Subcutaneous abdominal adipose tissue (tissue), 5 donors: ENCODE results near the gene TNFRSF19.
"Not testable (repeated sequence)": the region's sequence is repeated elsewhere in the genome, so short reads cannot be mapped to it uniquely, and the experiment has no call there.

Experiments
- H3K27ac ChIP-seq: one replicate; pipeline ENCODE4 v1.7.0; 2013; ENCODE audit warnings: low read depth, mild to moderate bottlenecking, inconsistent platforms, low read length, moderate library complexity
- H3K27me3 ChIP-seq, 5 donors: one replicate each; pipeline ENCODE4 v1.7.0; 2013; ENCODE audit warnings: low read length in 5 of 5, inconsistent platforms in 1 of 5; ENCODE audit not compliant: control insufficient read depth in 5 of 5, insufficient read depth in 4 of 5
- H3K36me3 ChIP-seq, 5 donors: one replicate each; pipeline ENCODE4 v1.7.0; 2013; ENCODE audit warnings: low read length in 5 of 5; ENCODE audit not compliant: control insufficient read depth in 5 of 5, insufficient read depth in 5 of 5
- H3K4me1 ChIP-seq, 5 donors: one replicate each; pipeline ENCODE4 v1.7.0; 2013; ENCODE audit warnings: low read length in 5 of 5, mild to moderate bottlenecking in 3 of 5, moderate library complexity in 1 of 5; ENCODE audit not compliant: control insufficient read depth in 5 of 5, insufficient read depth in 5 of 5
- H3K4me3 ChIP-seq, 5 donors: one replicate each; pipeline ENCODE4 v1.7.0; 2013; ENCODE audit warnings: low read length in 5 of 5, low read depth in 1 of 5
- H3K9ac ChIP-seq, 5 donors: one replicate each; pipeline ENCODE4 v1.7.0; 2013; ENCODE audit warnings: low read length in 5 of 5, mild to moderate bottlenecking in 4 of 5, moderate library complexity in 3 of 5
- H3K9me3 ChIP-seq, 5 donors: one replicate each; pipeline ENCODE4 v1.7.0; 2013; ENCODE audit warnings: low read length in 5 of 5; ENCODE audit not compliant: control insufficient read depth in 5 of 5
- donor health status: healthy.
- donor health status: healthy.
- donor health status: healthy.
- donor health status: healthy.
- donor health status: healthy.

The TNFRSF19 gene

GRCh38 chr13:23674795-23675640 lies 104.8 kb downstream of the TNFRSF19 start:
- peaks cover 0 to 5% (median 0%) of the 10 kb centered on the region in 5 donors for H3K4me1 ChIP-seq
- no peak overlapping the region for H3K4me3 ChIP-seq
- H3K27me3 ChIP-seq = no peaks in the 10 kb centered on the region
- H3K9me3 ChIP-seq = no peaks in the 10 kb centered on the region
- H3K36me3 ChIP-seq = no peaks in the 10 kb centered on the region
- no peak overlapping the region for H3K9ac ChIP-seq
- no peak overlapping the region for H3K27ac ChIP-seq

GRCh38 chr13:23677679-23678288 lies 107.6 kb downstream of the TNFRSF19 start:
- not testable (repeated sequence) for H3K27ac ChIP-seq, H3K9me3 ChIP-seq, H3K36me3 ChIP-seq, H3K4me3 ChIP-seq, H3K9ac ChIP-seq, H3K4me1 ChIP-seq, H3K27me3 ChIP-seq

- no peak overlapping the region for H3K27ac ChIP-seq
- no peaks in the 10 kb centered on the region for H3K27me3 ChIP-seq
- H3K9ac ChIP-seq = no peak overlapping the region
- H3K9me3 ChIP-seq = no peaks in the 10 kb centered on the region
- no peaks in the 10 kb centered on the region for H3K4me1 ChIP-seq
- no peaks in the 10 kb centered on the region for H3K36me3 ChIP-seq
- no peak overlapping the region for H3K4me3 ChIP-seq
Observed at GRCh38 chr13:23678795-23679194, 108.6 kb downstream of the TNFRSF19 start.

DNA sequence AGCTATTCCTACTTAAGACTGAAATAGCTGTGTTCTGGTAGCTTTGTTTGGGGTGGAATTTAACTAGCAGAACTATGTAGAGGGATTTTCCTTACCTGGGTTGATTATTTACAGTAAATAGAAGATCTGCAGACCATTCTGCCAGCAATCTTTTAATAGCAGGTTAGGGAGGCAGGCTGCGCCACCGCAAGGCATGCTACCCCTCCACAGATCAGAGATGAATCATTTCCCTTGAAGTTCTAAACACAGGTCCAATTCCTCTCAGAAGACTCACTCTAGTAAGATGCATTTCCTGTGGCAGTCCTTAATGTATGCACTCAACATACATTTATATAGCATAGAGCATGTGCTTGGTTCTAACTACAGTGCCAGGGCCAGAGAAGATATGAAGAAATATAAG lies 109.0 kb downstream of the TNFRSF19 start:
- no peaks in the 10 kb centered on the region for H3K27me3 ChIP-seq
- peaks cover 0 to 3% (median 0%) of the 10 kb centered on the region in 5 donors for H3K9me3 ChIP-seq
- H3K4me1 ChIP-seq = no peaks in the 10 kb centered on the region
- H3K36me3 ChIP-seq = no peaks in the 10 kb centered on the region
- H3K27ac ChIP-seq = no peak overlapping the region
- no peak overlapping the region for H3K9ac ChIP-seq
- H3K4me3 ChIP-seq = no peak overlapping the region

- Histone ChIP-seq H3K4me3 (no peak overlapping the region), H3K9ac (no peak overlapping the region), H3K9me3 (peaks cover 0 to 8% (median 0%) of the 10 kb centered on the region in 5 donors), H3K27ac (no peak overlapping the region), H3K4me1 (no peaks in the 10 kb centered on the region), H3K36me3 (no peaks in the 10 kb centered on the region), H3K27me3 (no peaks in the 10 kb centered on the region)
Observed at GRCh38 chr13:23680845-23681669, 110.8 kb downstream of the TNFRSF19 start.

DNA sequence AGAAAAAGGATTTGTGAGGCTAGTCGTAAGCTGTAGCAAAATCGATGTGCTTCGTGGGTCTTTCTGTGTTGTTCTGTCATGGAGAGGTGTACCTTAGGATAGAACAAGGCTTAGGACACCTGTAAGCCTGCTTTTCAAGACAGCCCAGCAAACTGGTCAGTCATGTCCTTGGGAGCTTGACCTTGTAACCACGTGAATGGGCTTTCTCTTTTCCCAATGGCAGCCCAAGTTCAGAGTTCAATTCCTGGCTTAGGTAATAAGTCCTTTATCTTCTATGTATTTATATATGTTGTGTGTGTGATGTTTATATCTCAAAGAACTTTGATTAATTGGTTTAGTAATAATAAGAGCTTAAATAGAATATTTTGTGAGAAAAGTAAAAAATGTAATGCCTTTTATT lies 112.9 kb downstream of the TNFRSF19 start:
- Histone ChIP-seq H3K9me3 (peaks cover 0 to 8% (median 0%) of the 10 kb centered on the region in 5 donors), H3K9ac (no peak overlapping the region), H3K4me3 (no peak overlapping the region), H3K27me3 (no peaks in the 10 kb centered on the region), H3K27ac (no peak overlapping the region), H3K4me1 (no peaks in the 10 kb centered on the region), H3K36me3 (no peaks in the 10 kb centered on the region)

DNA sequence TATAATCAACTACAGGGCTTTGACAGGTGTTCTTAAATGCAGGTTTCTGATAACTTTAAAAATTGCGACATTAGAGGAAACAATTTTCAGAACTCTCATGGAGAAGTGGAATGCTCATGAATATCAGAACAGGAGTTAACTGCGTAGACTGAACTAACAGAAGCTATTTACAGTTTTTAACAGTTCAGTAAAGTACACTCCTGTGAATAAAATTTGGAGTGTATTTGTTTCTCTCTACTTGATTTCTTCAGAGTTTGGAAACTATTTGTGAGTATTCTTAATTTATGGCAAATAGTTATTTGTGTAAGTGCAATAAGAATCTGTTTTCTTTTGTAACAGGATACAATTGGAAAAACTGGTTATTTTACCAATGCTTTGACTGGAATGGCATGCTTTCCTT lies 114.4 kb downstream of the TNFRSF19 start:
- Histone ChIP-seq H3K4me3 (no peak overlapping the region), H3K4me1 (no peaks in the 10 kb centered on the region), H3K27ac (no peak overlapping the region), H3K9ac (no peak overlapping the region), H3K36me3 (no peaks in the 10 kb centered on the region), H3K9me3 (peaks cover 0 to 8% (median 0%) of the 10 kb centered on the region in 5 donors), H3K27me3 (no peaks in the 10 kb centered on the region)

DNA sequence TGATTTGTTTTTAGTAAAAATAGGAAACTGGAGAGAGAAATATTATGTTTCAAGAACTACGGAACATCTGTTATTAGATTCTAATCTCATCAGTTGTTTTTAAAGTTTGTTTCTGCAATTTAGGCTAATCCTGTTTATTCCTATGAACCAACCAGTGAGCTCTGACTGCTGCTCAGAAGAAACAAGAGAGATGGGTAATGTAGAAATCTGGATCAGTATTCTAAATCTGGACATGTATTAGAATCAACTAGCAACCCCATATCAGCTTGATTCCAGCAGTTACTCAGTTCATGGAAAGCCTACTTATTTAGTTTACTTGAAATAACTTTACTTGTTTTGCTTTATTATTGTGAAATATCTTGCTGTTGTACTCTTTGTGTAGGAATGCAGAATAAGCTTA lies 115.2 kb downstream of the TNFRSF19 start:
- H3K27me3 ChIP-seq = no peaks in the 10 kb centered on the region
- no peaks in the 10 kb centered on the region for H3K36me3 ChIP-seq
- no peak overlapping the region for H3K27ac ChIP-seq
- no peak overlapping the region for H3K4me3 ChIP-seq
- no peaks in the 10 kb centered on the region for H3K4me1 ChIP-seq
- no peak overlapping the region for H3K9ac ChIP-seq
- peaks cover 0 to 8% (median 0%) of the 10 kb centered on the region in 5 donors for H3K9me3 ChIP-seq

DNA sequence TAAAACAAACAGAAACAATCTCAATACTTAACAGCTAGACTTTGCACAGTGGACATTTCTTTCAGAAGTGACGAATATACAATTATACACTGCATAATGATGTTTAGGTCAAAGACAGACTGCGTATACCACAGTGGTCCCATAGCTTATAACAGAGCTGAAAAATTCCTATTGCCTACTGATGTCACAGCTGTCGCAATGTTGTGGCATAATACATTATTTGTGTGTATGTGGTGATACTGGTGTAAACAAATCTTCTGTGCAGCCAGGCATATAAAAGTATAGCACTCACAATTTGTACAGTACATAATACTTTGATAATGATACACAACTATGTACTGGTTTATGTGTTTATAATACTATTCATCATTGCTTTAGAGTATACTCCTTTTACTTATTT lies 116.7 kb downstream of the TNFRSF19 start:
- H3K9me3 ChIP-seq = peaks cover 0 to 8% (median 0%) of the 10 kb centered on the region in 5 donors
- H3K27ac ChIP-seq = no peak overlapping the region
- H3K36me3 ChIP-seq = no peaks in the 10 kb centered on the region
- H3K4me1 ChIP-seq = no peaks in the 10 kb centered on the region
- no peak overlapping the region for H3K9ac ChIP-seq
- H3K27me3 ChIP-seq = no peaks in the 10 kb centered on the region
- H3K4me3 ChIP-seq = no peak overlapping the region

DNA sequence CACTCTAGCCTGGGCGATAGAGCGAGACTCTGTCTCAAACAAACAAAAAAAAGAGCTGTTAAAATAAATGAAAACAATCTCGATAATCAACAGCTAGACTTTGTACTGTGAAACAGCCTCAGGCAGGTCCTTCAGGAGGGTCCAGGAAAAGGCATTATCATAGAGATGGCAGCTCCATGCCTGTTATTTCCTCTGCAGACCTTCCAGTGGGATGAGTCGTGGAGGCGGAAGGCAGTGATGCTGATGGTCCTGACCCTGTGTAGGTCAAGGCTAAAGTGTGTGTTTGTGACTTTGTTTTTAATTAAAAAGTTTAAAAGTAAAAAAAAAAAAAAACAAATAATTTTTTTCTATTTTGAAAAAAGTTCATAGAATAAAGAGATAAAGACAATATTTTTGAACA lies 117.4 kb downstream of the TNFRSF19 start:
- peaks cover 0 to 8% (median 0%) of the 10 kb centered on the region in 5 donors for H3K9me3 ChIP-seq
- H3K9ac ChIP-seq = no peak overlapping the region
- no peaks in the 10 kb centered on the region for H3K36me3 ChIP-seq
- H3K27ac ChIP-seq = no peak overlapping the region
- H3K4me1 ChIP-seq = no peaks in the 10 kb centered on the region
- no peak overlapping the region for H3K4me3 ChIP-seq
- H3K27me3 ChIP-seq = no peaks in the 10 kb centered on the region
